ENCODE data around the gene PKHD1. TPM values are rescaled to one million over a fixed set of nuclear protein-coding genes. Genes with fewer than 3 reads are reported as not detected.

PKHD1 gene
- total RNA-seq, 2 donors from 2014 or later = 0.20 TPM

- Histone ChIP-seq H3K4me3 (ENCODE audit: low read length) (no peak overlapping the region), H3K9ac (ENCODE audit: extremely low read depth, low read length, poor library complexity, severe bottlenecking) (no peak overlapping the region), H3K27ac (ENCODE audit: low read depth, low read length) (no peak overlapping the region), H3K27me3 (ENCODE audit: control insufficient read depth, insufficient read depth, low read length, poor library complexity, severe bottlenecking) (no peaks in the 10 kb centered on the region), H3K36me3 (ENCODE audit: control insufficient read depth, insufficient read depth, low read length) (no peaks in the 10 kb centered on the region), H3K9me3 (ENCODE audit: control insufficient read depth, low read length) (no peaks in the 10 kb centered on the region), H3K4me1 (ENCODE audit: control insufficient read depth, insufficient read depth, low read length) (peaks cover 9% of the 10 kb centered on the region)
- 72% methylated on average over 1 of the region's 2 CpGs; no CpG with 5 or more reads in 1 of the 2 experiments for WGBS, 2 experiments (ENCODE audit: insufficient coverage in 1 of 2, insufficient read length in 1 of 2)
- Mint-ChIP-seq H3K36me3 (ENCODE audit: low read depth) (no peaks in the 10 kb centered on the region), H3K4me1 (peaks cover 37% of the 10 kb centered on the region), H3K9me3 (no peaks in the 10 kb centered on the region), H3K27ac (no peak overlapping the region), H3K27me3 (ENCODE audit: insufficient read depth) (peaks cover 4% of the 10 kb centered on the region), H3K4me3 (no peak overlapping the region)
- no peak for TF ChIP-seq CTCF (conservative IDR thresholded peaks at IDR 0.05)
- DNase-seq = no peak
These were observed 384.6 kb downstream of the PKHD1 start for GRCh38 chr6:51702851-51703250.

- Mint-ChIP-seq H3K4me1 (peaks cover 7% of the 10 kb centered on the region), H3K27ac (no peak overlapping the region), H3K4me3 (no peak overlapping the region), H3K9me3 (no peaks in the 10 kb centered on the region), H3K36me3 (ENCODE audit: low read depth) (no peaks in the 10 kb centered on the region), H3K27me3 (ENCODE audit: insufficient read depth) (no peaks in the 10 kb centered on the region)
- H3K27me3 ChIP-seq (ENCODE audit: control insufficient read depth, insufficient read depth, low read length, poor library complexity, severe bottlenecking) = no peaks in the 10 kb centered on the region
- no peak overlapping the region for H3K27ac ChIP-seq (ENCODE audit: low read depth, low read length)
- no peak for DNase-seq
- no peaks in the 10 kb centered on the region for H3K36me3 ChIP-seq (ENCODE audit: control insufficient read depth, insufficient read depth, low read length)
- no peaks in the 10 kb centered on the region for H3K9me3 ChIP-seq (ENCODE audit: control insufficient read depth, low read length)
- no peak for TF ChIP-seq CTCF (conservative IDR thresholded peaks at IDR 0.05)
- no peak overlapping the region for H3K4me3 ChIP-seq (ENCODE audit: low read length)
- H3K4me1 ChIP-seq (ENCODE audit: control insufficient read depth, insufficient read depth, low read length) = peaks cover 3% of the 10 kb centered on the region
- H3K9ac ChIP-seq (ENCODE audit: extremely low read depth, low read length, poor library complexity, severe bottlenecking) = no peak overlapping the region
These were observed 402.8 kb downstream of the PKHD1 start for GRCh38 chr6:51684603-51685002.

- peak; percentile 70 for TF ChIP-seq CTCF (conservative IDR thresholded peaks at IDR 0.05)
- no peak overlapping the region for H3K27ac ChIP-seq (ENCODE audit: low read depth, low read length)
- H3K9me3 ChIP-seq (ENCODE audit: control insufficient read depth, low read length) = no peaks in the 10 kb centered on the region
- no peak for DNase-seq
- H3K9ac ChIP-seq (ENCODE audit: extremely low read depth, low read length, poor library complexity, severe bottlenecking) = no peak overlapping the region
- H3K9me3 Mint-ChIP-seq = no peaks in the 10 kb centered on the region
- no peaks in the 10 kb centered on the region for H3K36me3 ChIP-seq (ENCODE audit: control insufficient read depth, insufficient read depth, low read length)
- H3K36me3 Mint-ChIP-seq (ENCODE audit: low read depth) = no peaks in the 10 kb centered on the region
- no peak overlapping the region for H3K27ac Mint-ChIP-seq
- peaks cover 7% of the 10 kb centered on the region for H3K4me1 Mint-ChIP-seq
- no peak overlapping the region for H3K4me3 ChIP-seq (ENCODE audit: low read length)
- peaks cover 3% of the 10 kb centered on the region for H3K4me1 ChIP-seq (ENCODE audit: control insufficient read depth, insufficient read depth, low read length)
- H3K4me3 Mint-ChIP-seq = no peak overlapping the region
- 95% methylated on average over 1 of the region's 1 CpG; no CpG with 5 or more reads in 1 of the 2 experiments for WGBS, 2 experiments (ENCODE audit: insufficient coverage in 1 of 2, insufficient read length in 1 of 2)
- no peaks in the 10 kb centered on the region for H3K27me3 Mint-ChIP-seq (ENCODE audit: insufficient read depth)
- no peaks in the 10 kb centered on the region for H3K27me3 ChIP-seq (ENCODE audit: control insufficient read depth, insufficient read depth, low read length, poor library complexity, severe bottlenecking)
These were observed 403.4 kb downstream of the PKHD1 start for GRCh38 chr6:51684038-51684437.
